CD14-positive monocyte (primary cell): ENCODE results near the gene RILP. TPM values are rescaled to one million over a fixed set of nuclear protein-coding genes. Genes with fewer than 3 reads are reported as not detected.

Source experiments
- DNase-seq, 3 donors: peaks; one replicate each; pipeline ENCODE4 v3.0.0-alpha.2; 2011 to 2022
- H2AFZ ChIP-seq: 2 replicates; pipeline ENCODE4 v1.6.0; 2012; ENCODE audit warnings: mild to moderate bottlenecking, low read depth, low read length, inconsistent platforms; ENCODE audit not compliant: insufficient read depth, poor library complexity, severe bottlenecking
- H3K27ac ChIP-seq, 2 donors: 1 replicate in 1 of 2; 2 replicates in 1 of 2; pipeline ENCODE4 v1.5.1; 2012 to 2013; ENCODE audit warnings: low read length in 2 of 2, control low read depth in 1 of 2, inconsistent platforms in 1 of 2, low read depth in 1 of 2, mild to moderate bottlenecking in 1 of 2
- H3K27me3 ChIP-seq, 2 donors: one replicate each; pipeline versions ENCODE4 v1.6.0 to v1.6.1; 2011 to 2013; ENCODE audit warnings: low read length in 2 of 2; ENCODE audit not compliant: control insufficient read depth in 2 of 2, insufficient read depth in 2 of 2
- H3K36me3 ChIP-seq, 2 donors: replicated peaks in 1 of 2; 1 replicate in 1 of 2; 2 replicates in 1 of 2; pipeline versions ENCODE4 v1.5.1 to v1.6.1; 2012 to 2013; ENCODE audit warnings: low read length in 2 of 2, control low read depth in 1 of 2, inconsistent platforms in 1 of 2, mild to moderate bottlenecking in 1 of 2; ENCODE audit not compliant: insufficient read depth in 2 of 2, control insufficient read depth in 1 of 2
- H3K4me1 ChIP-seq, 2 donors: 1 replicate in 1 of 2; 2 replicates in 1 of 2; pipeline versions ENCODE4 v1.5.1 to v1.6.1; 2012 to 2013; ENCODE audit warnings: low read length in 2 of 2, control low read depth in 1 of 2, inconsistent platforms in 1 of 2, mild to moderate bottlenecking in 1 of 2, moderate library complexity in 1 of 2; ENCODE audit not compliant: insufficient read depth in 2 of 2, control insufficient read depth in 1 of 2
- H3K4me2 ChIP-seq: replicated peaks from 2 replicates; pipeline ENCODE3; 2012; ENCODE audit warnings: low read length, moderate library complexity, mild to moderate bottlenecking; ENCODE audit not compliant: poor library complexity, severe bottlenecking; ENCODE audit errors: extremely low read depth
- H3K4me3 ChIP-seq, 3 experiments: fragments of 200-600 bp in 1 of 3; sonication (generic) in 1 of 3; replicated peaks in 1 of 3; 1 replicate in 2 of 3; 2 replicates in 1 of 3; pipeline ENCODE4 v1.5.1; 2011 to 2013; ENCODE audit warnings: low read length in 3 of 3, mild to moderate bottlenecking in 3 of 3, control low read depth in 2 of 3, low read depth in 2 of 3, inconsistent platforms in 1 of 3, moderate library complexity in 1 of 3
- H3K79me2 ChIP-seq: 2 replicates; pipeline ENCODE4 v1.6.0; 2012; ENCODE audit warnings: mild to moderate bottlenecking, control low read depth, inconsistent platforms, low read length, moderate library complexity; ENCODE audit not compliant: insufficient read depth
- H3K9ac ChIP-seq: 2 replicates; pipeline ENCODE4 v1.6.0; 2017; ENCODE audit warnings: low read length, mild to moderate bottlenecking; ENCODE audit not compliant: insufficient read depth, poor library complexity, severe bottlenecking
- H3K9me3 ChIP-seq, 2 donors: replicated peaks in 1 of 2; 1 replicate in 1 of 2; 2 replicates in 1 of 2; pipeline versions ENCODE4 v1.5.1 to v1.6.1; 2012 to 2013; ENCODE audit warnings: low read length in 2 of 2, control low read depth in 1 of 2; ENCODE audit not compliant: control insufficient read depth in 1 of 2, insufficient read depth in 1 of 2
- H4K20me1 ChIP-seq: 2 replicates; pipeline ENCODE4 v1.6.0; 2012; ENCODE audit warnings: mild to moderate bottlenecking, low read length, control low read depth, moderate library complexity; ENCODE audit not compliant: insufficient read depth
- H3K27ac Mint-ChIP-seq, 7 donors: one replicate each; pipeline ENCODE4 v1.8.0; 2020; ENCODE audit warnings: mild to moderate bottlenecking in 7 of 7, mixed read lengths in 7 of 7, moderate library complexity in 6 of 7, inconsistent platforms in 2 of 7
- H3K27me3 Mint-ChIP-seq, 3 donors: one replicate each; pipeline ENCODE4 v1.8.0; 2021 to 2022; ENCODE audit warnings: low read depth in 3 of 3, mild to moderate bottlenecking in 3 of 3, mixed read lengths in 3 of 3, moderate library complexity in 3 of 3, inconsistent platforms in 1 of 3
- H3K36me3 Mint-ChIP-seq, 2 donors: one replicate each; pipeline ENCODE4 v1.8.0; 2020; ENCODE audit warnings: mixed read lengths in 2 of 2, inconsistent platforms in 1 of 2, mild to moderate bottlenecking in 1 of 2
- H3K4me1 Mint-ChIP-seq: one replicate; pipeline ENCODE4 v1.8.0; 2020; ENCODE audit warnings: mild to moderate bottlenecking, mixed read lengths
- H3K4me3 Mint-ChIP-seq, 2 donors: one replicate each; pipeline ENCODE4 v1.8.0; 2020; ENCODE audit warnings: mild to moderate bottlenecking in 2 of 2, mixed read lengths in 2 of 2, moderate library complexity in 1 of 2
- H3K9me3 Mint-ChIP-seq, 7 donors: one replicate each; pipeline ENCODE4 v1.8.0; 2020 to 2022; ENCODE audit warnings: mixed read lengths in 7 of 7, mild to moderate bottlenecking in 6 of 7, moderate library complexity in 6 of 7, inconsistent platforms in 2 of 7
- WGBS: methylation state at CpG from one replicate; pipeline ENCODE4 v1.1.5; 2013; ENCODE audit warnings: missing lambda C conversion rate; ENCODE audit not compliant: insufficient coverage; 5-methylcytosine and 5-hydroxymethylcytosine counted together
- intact Hi-C, 2 donors: fragments of 100-400 bp; cut with micrococcal nuclease; formaldehyde crosslinking; loops; one replicate each; pipeline versions ENCODE4 v1.15.0 to v1.15.1; 2023
- polyA plus RNA-seq, 3 donors: library from polyadenylated mRNA; depleted of rRNA in 1 of 3; unstranded in 2 of 3; stranded (reverse) in 1 of 3; fragments of 300-500 nt in 2 of 3; fragments of >200 nt in 1 of 3; fragmentation: Illumina TruSeq in 2 of 3; gene quantifications; 1 replicate in 2 of 3; 2 replicates in 1 of 3; pipeline ENCODE4 v1.2.3, GENCODE V29; 2012 to 2021
- TF ChIP-seq, protein P1 (sequence below): fragments of 200-600 bp; IDR thresholded peaks from one replicate; pipeline ENCODE4 v1.8.0; 2022; ENCODE audit warnings: antibody characterized with exemption, mild to moderate bottlenecking

RILP gene
- polyA plus RNA-seq, 3 donors = 23.8 to 49.5 (median 49.4) TPM

GRCh38 chr17:1608676-1609075 is 41.0 kb downstream of the RILP start:
- H3K4me2 ChIP-seq = peak overlapping the region; percentile 13
- peak overlapping the region; percentile 98 to 100 (median 100) for H3K27ac Mint-ChIP-seq
- peaks cover 77% of the 10 kb centered on the region for H3K4me1 Mint-ChIP-seq
- peak overlapping the region; percentile 89 for H3K9ac ChIP-seq
- H4K20me1 ChIP-seq = no peaks in the 10 kb centered on the region
- intact Hi-C loops = loop anchor here (2.0 to 5.0 kb wide), 2 partner anchors 32 to 36 kb away; no protein-coding TSS in a partner anchor
- H3K27me3 Mint-ChIP-seq = peaks cover 2 to 4% (median 2%) of the 10 kb centered on the region in 3 donors
- peak overlapping the region in 1 of 2 donors; percentile 46 for H3K4me3 Mint-ChIP-seq
- H3K4me3 ChIP-seq = no peak overlapping the region
- peaks cover 70 to 88% of the 10 kb centered on the region in 2 donors for H3K36me3 Mint-ChIP-seq
- peaks cover 91 to 92% of the 10 kb centered on the region in 2 donors for H3K4me1 ChIP-seq
- no peaks in the 10 kb centered on the region for H3K9me3 ChIP-seq
- H3K27me3 ChIP-seq = no peaks in the 10 kb centered on the region
- peak overlapping the region; percentile 99 to 100 for H3K27ac ChIP-seq
- peaks cover 34% of the 10 kb centered on the region for H3K79me2 ChIP-seq
- TF ChIP-seq, protein P1, sequence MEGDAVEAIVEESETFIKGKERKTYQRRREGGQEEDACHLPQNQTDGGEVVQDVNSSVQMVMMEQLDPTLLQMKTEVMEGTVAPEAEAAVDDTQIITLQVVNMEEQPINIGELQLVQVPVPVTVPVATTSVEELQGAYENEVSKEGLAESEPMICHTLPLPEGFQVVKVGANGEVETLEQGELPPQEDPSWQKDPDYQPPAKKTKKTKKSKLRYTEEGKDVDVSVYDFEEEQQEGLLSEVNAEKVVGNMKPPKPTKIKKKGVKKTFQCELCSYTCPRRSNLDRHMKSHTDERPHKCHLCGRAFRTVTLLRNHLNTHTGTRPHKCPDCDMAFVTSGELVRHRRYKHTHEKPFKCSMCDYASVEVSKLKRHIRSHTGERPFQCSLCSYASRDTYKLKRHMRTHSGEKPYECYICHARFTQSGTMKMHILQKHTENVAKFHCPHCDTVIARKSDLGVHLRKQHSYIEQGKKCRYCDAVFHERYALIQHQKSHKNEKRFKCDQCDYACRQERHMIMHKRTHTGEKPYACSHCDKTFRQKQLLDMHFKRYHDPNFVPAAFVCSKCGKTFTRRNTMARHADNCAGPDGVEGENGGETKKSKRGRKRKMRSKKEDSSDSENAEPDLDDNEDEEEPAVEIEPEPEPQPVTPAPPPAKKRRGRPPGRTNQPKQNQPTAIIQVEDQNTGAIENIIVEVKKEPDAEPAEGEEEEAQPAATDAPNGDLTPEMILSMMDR = no peak
- no peak overlapping the region for H2AFZ ChIP-seq
- 97% methylated on average over 3 of the region's 7 CpGs for WGBS
- H3K36me3 ChIP-seq = peaks cover 53 to 75% of the 10 kb centered on the region in 2 donors
- peak in 1 of 3 donors; percentile 17 for DNase-seq
- H3K9me3 Mint-ChIP-seq = peaks cover 0 to 3% (median 0%) of the 10 kb centered on the region in 7 donors

GRCh38 chr17:1607971-1608320 is 41.7 kb downstream of the RILP start:
- Histone ChIP-seq H3K9me3 (no peaks in the 10 kb centered on the region), H3K4me2 (no peak overlapping the region), H3K36me3 (peaks cover 53 to 75% of the 10 kb centered on the region in 2 donors), H3K9ac (peak overlapping the region; percentile 89), H3K4me1 (peaks cover 84% of the 10 kb centered on the region in 2 donors), H2AFZ (no peak overlapping the region), H3K4me3 (no peak overlapping the region), H3K27ac (peak overlapping the region; percentile 99 to 100), H4K20me1 (no peaks in the 10 kb centered on the region), H3K27me3 (no peaks in the 10 kb centered on the region), H3K79me2 (peaks cover 29% of the 10 kb centered on the region)
- Mint-ChIP-seq H3K36me3 (peaks cover 68 to 88% of the 10 kb centered on the region in 2 donors), H3K9me3 (peaks cover 0 to 3% (median 1%) of the 10 kb centered on the region in 7 donors), H3K4me1 (peaks cover 70% of the 10 kb centered on the region), H3K27me3 (peaks cover 0 to 4% (median 2%) of the 10 kb centered on the region in 3 donors), H3K27ac (peak overlapping the region; percentile 98 to 100 (median 100)), H3K4me3 (peak overlapping the region in 1 of 2 donors; percentile 39)
- 66% methylated on average over 4 of the region's 5 CpGs for WGBS
- DNase-seq = peak in 1 of 3 donors; percentile 30
- TF ChIP-seq, protein P1 = no peak
- intact Hi-C loops = loop anchor here (1.0 to 5.0 kb wide), 5 partner anchors 17 to 36 kb away; no protein-coding TSS in a partner anchor
